ENCODE data around the gene MOB1B.
"Not testable (repeated sequence)": the region's sequence is repeated elsewhere in the genome, so short reads cannot be mapped to it uniquely, and the experiment has no call there.

Gene MOB1B

DNA sequence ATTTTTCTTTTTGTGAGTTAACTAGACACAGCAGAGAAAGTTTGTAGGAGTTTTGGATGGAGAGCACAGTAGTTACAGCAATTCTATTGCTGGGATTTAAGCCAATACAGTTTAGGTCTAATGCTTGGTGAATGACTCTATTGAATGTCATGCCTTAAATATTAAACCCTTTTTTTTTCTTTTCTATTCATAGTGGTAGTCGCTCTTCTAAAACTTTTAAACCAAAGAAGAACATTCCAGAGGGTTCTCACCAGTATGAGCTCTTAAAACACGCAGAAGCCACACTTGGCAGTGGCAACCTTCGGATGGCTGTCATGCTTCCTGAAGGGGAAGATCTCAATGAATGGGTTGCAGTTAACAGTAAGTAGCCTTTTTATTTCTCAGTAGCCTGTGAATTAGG lies 56.5 kb downstream of the MOB1B start:
- no peak for DNase-seq

DNA sequence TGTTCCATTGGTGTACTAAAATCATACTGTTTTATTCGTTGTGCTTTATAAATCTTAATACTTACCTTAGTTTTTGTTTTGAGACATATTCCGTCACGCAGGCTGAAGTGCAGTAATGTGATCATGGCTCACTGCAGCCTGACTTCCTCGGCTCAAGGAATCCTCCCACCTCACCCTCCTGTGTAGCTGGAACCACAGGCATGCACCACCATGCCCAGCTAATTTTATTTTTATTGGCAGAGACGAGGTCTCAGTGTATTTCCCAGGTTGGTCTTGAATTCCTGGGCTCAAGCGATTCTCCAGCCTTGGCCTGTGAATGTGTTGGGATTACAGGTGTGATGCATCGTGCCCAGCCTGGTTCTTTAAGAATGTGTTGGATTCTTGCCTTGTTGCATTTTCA lies 66.9 kb downstream of the MOB1B start:
- no peak for DNase-seq

DNA sequence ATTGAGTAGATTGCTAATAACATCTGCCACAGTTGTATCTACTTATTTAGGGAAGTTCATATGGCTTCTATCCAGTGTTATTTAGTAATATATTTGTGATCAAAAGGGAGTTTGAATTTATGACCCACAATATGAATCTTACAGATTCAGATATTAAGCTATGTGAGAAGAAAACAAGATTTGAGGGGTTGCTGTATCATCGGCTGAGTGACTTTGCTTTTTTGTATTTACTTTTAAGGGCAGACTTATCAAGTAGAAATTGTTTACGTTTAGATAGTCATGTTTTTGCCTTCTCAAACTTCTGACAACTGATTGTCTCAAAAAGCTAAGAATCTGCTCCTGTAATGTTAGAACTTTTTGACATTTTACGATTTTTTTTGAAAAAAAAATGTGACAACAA lies 74.1 kb downstream of the MOB1B start:
- DNase-seq, result no peak

DNA sequence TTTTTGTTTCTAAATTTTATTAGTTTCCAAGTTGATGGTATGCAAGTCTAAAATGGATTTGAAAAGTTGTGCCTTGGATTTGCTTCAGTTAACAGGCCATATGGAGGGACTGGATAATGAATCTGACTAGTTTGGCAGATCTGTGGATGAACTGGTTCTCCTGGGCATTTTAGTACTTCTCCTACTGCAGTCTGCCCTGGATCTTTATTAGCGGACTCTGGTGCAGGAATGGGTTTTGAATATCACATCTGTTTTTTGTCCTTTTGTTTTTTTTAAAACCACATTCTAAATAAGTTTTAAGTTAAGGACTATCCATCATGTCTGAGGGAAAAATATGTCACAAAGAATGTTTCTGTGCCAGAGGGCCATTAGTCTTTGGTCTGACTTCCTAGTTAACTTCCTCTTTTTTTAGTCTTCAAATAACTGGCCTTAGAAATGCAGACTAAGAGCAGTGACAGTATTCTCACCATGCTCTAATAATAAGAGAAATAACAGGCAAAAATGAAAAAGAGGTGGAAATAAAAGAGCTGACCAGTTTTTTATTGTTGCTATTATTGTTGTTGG lies 77.4 kb downstream of the MOB1B start:
- no peak for DNase-seq

DNA sequence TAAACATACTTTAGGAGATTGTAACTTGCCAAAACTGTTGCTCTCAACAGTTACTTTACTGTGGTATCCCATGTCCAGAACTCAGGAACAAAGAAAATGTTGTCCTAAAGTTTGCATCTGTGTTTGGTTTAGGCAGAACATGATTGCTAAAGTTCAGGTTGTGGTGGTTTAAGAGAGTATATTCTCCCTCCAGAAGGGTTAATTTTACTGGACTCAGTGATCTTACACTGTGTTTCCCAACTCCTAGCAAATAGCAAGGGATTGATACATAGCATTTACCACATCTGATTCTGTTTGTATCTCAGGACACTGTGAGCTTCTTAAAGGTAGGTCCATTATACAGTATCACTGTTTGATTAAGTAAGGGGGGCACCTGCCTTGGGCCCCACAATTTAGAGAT lies 78.0 kb downstream of the MOB1B start:
- no peak for DNase-seq

DNA sequence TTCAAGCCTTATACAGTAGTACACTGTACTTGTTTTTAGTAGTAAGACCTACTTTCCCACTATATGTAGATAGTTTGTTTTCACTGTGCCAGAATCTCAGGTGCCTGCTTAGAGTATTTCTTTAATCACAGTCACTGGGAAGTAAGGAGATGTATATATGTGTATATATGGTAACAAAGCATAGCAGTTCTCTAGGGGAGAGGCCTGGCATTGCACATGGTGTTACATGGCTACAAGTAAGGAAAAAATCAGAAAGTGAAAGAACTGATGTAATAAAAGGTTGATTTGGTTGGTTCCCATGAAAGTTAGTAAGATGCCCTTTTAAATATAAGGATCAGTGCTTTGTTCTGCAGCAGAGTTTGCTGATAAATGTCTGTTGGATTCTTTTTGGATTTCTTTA lies 81.9 kb downstream of the MOB1B start:
- no peak for DNase-seq

DNA sequence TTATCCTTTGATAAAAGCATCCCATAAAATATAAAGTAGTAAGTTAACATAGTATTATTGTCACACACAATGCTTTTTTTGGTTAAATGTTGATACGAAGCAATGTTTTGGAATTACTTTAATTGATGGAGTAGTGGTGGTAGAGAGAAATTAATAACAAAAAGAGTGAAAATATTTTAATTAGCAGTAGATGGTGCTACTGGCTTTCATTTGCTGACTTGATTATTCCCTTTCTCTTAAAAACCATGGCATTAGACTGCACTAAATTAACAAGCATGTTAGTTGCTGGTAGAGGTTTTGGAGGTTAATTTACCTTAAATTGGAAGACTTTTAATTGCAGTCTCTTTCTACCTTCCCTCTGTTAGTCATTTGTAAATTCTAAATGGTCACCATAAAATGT lies 82.4 kb downstream of the MOB1B start:
- DNase-seq, result no peak

DNA sequence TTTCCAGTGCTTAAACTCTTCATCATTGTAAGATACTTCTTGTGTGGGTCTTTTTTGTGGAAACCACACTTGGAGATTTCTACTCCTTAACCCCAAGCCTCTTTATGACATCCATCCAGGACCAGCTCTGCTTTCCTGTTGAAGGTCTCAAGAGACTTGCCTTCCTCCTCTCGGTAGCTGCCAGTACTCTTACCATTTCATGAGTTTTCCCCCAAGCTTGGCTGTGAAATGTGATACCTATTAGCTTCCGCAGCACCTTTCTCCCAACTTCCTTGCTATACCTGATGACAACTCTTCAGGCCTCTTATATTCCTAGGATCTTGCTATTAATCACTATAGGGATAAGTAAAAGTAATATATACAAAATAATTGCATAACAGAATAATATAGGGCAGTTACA lies 89.4 kb downstream of the MOB1B start:
- DNase-seq, result no peak

DNA sequence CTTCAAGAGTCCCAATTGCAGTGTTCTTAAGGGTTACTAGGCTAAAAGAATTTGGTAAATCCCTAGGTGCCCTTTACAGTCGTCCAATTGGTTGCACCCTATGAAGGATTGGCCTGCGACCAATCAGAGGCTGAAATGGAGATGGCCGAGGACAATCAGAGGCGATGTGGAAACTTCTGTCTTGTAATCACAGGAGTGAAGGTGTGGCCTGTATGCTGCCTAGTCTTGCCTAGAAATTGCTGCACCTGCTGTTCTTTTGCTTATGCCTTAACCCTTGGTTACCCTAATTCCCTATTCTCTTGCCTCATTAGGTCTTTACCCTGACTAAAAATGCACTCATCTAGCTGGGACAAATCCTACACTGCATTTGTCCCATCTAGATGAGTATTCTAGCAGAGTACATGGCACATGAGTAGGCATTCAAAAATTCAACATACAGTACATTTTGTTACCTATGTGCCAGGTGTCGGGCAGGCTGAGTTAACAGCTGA lies 90.3 kb downstream of the MOB1B start:
- DNase-seq, result no peak

DNA sequence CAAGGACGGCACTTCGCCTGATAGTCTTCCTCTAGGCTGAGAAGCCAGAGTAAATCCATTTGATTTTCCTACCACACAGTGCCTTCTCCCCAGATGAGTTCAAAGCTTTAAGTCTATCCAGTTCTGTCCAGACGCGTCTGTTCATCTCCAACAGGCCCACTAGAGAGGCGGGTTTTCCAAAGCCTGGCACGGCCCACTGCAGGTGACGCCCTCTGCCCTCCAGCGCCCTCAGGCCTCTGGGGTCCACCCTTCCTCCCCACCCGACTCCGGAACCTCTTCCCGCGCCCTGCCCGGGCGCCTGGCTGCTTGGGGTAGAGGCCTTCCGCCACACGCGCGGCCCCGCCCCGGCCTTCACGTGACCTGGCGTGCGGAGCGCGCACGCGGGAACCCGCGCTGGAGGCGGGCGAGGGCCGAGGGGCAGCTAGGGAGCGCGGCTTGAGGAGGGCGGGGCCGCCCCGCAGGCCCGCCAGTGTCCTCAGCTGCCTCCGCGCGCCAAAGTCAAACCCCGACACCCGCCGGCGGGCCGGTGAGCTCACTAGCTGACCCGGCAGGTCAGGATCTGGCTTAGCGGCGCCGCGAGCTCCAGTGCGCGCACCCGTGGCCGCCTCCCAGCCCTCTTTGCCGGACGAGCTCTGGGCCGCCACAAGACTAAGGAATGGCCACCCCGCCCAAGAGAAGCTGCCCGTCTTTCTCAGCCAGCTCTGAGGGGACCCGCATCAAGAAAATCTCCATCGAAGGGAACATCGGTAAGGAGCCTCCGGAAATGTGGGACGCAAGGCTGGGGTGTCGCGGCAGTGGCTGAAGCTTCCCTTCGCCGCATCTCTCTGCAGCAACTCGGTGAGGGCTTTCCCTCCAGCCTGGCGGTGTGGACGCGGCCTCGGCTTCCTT lies 91.3 kb downstream of the MOB1B start, which contains the start of gene DCK:
DCK (plus strand) TSS at position 469 of the 888 bp plus-strand sequence; CDS start at position 656, 187 bp downstream.
- peak; percentile 86 for DNase-seq

DNA sequence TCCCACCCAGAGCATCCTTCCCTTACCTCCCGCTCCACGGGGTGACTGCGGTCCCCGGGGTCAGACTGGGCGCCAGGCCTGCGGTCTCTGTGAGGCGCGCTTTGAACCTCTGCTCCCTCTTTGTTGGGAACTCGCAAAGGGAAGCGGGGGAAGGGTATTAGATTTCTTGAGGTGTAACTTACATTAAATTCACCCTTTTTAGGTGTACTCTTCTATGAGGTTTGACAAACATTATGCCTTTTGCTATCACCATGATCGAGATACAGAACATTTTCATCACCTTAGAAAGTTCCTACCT lies 91.8 kb downstream of the MOB1B start:
- no peak for DNase-seq

DNA sequence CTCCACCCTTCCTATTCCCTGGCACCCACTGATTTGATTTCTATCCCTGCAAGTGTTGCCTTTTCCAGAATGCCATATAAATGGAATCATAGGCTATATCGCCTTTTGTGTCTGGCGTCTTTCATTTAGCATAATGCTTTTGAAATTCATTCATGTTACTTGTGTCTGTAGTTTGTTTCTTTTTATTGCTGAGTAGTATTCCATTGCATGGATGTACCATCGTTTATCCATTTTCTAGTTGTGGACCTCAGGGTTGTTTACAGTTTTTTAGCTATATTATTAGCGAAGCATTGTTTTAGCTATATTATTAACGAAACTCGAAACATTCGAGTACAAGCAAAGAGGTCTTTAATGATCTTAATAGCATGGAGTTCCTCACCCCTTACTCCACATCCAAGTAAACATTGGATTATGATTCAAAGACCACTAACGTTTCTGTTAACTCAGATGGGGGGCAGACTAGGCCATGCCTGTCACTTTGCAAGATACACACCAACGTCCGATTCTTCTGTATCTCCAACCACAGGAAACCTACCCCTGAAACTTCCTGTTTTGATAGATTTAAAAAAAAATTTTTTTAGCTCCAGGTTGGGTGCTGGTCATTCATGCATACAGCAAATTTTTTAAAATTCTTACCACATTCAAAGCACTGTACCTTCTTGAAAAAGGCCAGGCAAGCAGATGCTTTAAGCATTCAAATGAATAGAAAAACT lies 92.4 kb downstream of the MOB1B start:
- no peak for DNase-seq

DNA sequence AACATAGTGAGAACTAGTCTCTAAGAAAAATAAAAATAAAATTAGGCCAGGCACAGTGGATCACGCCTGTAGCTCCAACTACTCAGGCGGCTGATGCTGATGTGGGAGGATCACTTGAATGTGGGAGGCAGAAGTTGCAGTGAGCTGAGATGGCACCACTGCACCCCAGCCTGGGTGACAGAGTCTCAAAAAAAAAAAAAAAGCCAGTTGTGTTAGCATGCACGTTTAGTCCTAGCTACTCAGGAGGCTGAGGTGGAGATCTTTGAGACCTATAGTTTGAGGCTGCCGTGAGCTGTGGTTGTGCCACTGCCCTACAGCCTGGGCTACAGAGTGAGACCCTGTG lies 93.8 kb downstream of the MOB1B start:
- DNase-seq, result no peak

DNA sequence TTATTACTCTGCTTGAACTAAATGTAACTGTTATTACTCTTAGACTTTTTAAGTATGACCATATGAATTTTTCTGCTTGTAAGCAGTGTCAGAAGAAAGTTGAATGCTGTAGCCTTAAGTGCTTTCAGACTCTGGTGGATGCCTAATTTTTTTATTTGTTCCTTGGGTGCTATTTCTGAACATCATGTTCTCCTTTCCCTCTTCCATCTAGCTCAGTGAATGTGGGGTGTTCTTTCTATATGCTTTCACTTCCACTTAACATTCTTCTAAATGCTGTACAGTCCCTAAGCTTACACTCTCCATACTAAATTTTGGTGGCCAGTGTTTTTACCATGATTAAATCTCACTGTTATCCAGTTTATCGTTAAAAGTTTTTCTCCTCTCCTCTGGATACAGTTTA lies 94.9 kb downstream of the MOB1B start:
- no peak for DNase-seq

DNA sequence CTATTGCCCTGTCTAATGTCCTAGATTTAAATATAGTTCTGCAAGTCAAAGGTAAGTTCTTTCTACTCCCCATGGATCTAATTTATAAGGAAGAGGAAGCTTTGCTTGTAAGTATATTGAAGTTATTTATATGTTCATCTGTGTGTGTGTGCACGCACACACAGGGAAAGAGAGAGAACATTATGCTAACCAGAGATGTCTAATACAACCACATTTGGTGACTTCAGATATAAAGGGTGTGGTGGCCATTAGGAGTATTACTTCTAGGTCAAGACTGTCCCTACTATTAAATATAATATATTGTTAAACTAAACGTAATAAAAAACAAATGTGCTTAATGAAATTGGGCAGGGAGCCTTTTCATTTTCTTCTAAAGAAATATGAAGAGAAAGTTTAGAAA lies 95.4 kb downstream of the MOB1B start:
- DNase-seq, result no peak

DNA sequence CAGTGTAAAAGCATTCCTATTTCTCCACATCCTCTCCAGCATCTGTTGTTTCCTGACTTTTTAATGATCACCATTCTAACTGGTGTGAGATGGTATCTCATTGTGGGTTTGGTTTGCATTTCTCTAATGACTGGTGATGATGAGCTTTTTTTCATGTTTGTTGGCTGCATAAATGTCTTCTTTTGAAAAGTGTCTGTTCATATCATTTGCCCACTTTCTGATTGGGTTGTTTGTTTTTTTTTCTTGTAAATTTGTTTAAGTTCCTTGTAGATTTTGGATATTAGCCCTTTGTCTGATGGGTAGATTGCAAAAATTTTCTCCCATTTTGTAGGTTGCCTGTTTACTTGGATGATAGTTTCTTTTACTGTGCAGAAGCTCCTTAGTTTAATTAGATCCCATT lies 97.5 kb downstream of the MOB1B start:
- DNase-seq, result not testable (repeated sequence)

DNA sequence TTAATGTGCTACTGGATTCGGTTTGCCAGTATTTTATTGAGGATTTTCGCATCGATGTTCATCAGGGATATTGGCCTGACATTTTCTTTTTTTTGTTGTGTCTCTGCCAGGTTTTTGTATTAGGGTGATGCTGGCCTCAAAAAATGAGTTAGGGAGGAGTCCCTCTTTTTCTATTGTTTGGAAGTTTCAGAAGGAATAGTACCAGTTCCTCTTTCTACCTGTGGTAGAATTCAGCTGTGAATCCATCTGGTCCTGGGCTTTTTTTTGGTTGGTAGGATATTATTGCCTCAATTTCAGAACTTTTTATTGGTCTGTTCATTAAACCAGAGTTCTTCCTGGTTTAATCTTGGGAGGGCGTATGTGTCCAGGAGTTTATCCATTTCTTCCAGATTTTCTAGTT lies 99.2 kb downstream of the MOB1B start:
- DNase-seq, result not testable (repeated sequence)

DNA sequence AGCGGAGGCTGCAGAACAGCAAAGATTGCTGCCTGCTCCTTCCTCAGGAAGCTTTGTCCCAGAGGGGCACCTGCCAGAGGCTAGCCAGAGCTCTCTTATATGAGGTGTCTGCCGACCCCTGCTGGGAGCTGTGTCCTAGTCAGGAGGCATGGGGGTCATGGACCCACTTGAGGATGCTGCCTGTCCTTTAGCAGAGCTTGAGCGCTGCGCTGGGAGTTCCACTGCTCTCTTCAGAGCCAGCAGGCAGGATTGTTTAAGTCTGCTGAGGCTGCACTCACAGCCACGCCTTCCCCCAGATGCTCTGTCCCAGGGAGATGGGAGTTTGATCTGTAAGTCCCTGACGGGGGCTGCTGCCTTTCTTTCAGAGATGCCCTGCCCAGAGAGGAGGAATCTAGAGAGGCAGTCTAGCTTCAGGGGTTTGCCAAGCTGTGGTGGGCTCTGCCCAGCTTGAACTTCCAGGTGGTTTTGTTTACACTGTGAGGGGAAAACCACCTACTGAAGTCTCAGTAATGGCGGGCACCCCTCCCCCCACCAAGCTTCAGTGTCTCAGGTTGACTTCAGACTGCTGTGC lies 102.2 kb downstream of the MOB1B start:
- DNase-seq, result no peak

DNA sequence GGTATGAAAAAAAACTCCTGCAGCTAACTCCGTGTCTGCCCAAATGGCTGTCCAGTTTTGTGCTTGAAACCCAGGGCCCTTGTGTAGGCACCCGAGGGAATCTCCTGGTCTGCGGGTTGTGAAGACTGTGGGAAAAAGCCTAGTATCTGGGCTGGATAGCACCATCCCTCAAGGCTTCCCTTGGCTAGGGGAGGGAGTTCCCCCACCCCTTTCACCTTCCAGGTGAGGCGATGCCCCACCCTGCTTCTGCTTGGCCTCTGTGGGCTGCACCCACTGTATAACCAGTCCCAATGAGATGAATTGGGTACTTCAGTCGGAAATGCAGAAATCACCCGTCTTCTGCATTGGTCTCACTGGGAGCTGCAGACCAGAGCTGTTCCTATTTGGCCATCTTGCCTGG lies 102.9 kb downstream of the MOB1B start:
- not testable (repeated sequence) for DNase-seq

DNA sequence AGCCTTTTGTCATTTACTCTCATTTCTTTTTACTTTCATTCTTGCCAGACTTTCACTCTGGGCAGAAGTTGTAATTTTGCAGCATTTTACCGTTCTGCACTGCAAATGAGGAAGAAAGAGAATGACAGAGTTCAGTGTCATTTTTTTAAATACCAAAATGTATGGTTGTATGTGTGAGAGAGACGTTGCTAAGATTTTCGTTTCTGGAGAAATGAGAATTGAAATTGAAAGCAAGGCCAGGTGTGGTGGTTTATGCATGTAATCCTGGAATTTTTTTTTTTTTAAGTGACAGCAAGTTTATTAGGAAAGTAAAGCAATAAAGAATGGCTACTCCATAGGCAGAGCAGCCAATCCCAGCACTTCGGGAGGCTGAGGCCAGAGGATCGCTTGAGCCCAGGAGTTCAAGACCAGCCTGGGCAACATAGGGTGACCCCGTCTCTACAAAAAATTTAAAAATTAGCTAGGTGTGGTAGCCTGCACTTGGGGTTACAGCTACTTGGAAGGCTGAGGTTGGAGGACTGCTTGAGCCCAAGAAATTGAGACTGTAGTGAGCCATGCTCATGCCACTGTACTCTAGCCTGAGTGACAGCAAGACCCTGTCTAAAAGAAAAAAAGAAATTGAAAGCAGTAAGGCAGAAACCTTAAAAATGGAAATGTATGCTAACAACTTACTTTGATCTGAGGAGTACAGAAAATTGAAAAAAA lies 104.2 kb downstream of the MOB1B start:
- DNase-seq, result no peak

DNA sequence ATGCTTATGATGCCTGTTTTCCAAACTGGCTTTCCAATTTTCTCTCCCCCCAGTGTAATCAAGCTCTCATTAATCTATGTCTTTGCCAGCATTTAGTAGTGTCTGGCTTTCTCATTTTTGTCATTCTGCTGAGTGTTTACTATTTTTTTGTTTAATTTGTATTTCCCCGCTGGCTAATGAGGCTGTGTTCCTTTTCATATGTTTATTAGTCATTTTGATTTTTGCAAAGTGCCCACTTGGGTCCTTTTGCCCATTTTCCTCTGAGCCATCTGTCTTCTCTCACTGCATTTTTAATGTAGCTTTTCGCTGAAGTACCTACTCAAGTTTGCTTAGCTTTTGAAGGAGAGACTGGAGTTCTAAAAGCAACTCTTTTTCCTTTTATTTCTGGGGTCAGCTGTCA lies 106.0 kb downstream of the MOB1B start:
- DNase-seq, result no peak

DNA sequence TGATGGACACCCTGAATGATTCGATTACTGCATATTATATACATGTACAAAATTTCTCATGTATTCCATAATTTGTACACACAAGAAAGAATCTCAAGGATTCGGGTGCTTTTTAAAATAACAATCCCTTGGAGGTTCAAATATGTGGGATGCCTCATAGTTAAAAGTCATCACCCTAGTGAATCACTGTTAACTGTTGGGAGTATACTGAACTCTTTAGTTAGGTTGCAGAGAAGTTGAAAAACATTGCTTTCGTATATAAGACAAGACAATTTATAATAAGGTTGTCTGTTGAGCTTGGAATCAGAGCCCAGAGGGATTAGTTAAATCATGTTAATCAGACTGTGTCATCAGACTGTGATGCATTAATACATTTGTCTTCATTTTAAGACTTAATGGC lies 106.9 kb downstream of the MOB1B start:
- no peak for DNase-seq
